Cardiac fibroblast (primary cell): Measurements from ENCODE around the gene OR5D13.

Experiments used
- DNase-seq, 2 donors: peaks; one replicate each; pipeline versions ENCODE4 v3.0.0 to v3.0.0-alpha.2; 2010; ENCODE audit warnings: low read depth in 2 of 2
- H3K4me3 ChIP-seq, 2 donors: replicated peaks in 1 of 2; 1 replicate in 1 of 2; 2 replicates in 1 of 2; pipeline ENCODE4 v1.5.1; 2011; ENCODE audit warnings: low read depth in 2 of 2, low read length in 2 of 2, mild to moderate bottlenecking in 2 of 2, moderate library complexity in 1 of 2
- TF ChIP-seq, protein P1 (sequence below): IDR thresholded peaks from one replicate; pipeline ENCODE4 v1.5.1; 2011; ENCODE audit warnings: low read depth, mild to moderate bottlenecking, low read length, inconsistent platforms

OR5D13 gene, protein sequence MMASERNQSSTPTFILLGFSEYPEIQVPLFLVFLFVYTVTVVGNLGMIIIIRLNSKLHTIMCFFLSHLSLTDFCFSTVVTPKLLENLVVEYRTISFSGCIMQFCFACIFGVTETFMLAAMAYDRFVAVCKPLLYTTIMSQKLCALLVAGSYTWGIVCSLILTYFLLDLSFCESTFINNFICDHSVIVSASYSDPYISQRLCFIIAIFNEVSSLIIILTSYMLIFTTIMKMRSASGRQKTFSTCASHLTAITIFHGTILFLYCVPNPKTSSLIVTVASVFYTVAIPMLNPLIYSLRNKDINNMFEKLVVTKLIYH

GRCh38 chr11:55773138-55773537, at the start of gene OR5D13:
TSS of gene OR5D13 (plus strand) at chr11:55773438. CDS start at chr11:55773438, 0 bp downstream.
- no peak within 1 kb of the TSS for H3K4me3 ChIP-seq
- TF ChIP-seq, protein P1, sequence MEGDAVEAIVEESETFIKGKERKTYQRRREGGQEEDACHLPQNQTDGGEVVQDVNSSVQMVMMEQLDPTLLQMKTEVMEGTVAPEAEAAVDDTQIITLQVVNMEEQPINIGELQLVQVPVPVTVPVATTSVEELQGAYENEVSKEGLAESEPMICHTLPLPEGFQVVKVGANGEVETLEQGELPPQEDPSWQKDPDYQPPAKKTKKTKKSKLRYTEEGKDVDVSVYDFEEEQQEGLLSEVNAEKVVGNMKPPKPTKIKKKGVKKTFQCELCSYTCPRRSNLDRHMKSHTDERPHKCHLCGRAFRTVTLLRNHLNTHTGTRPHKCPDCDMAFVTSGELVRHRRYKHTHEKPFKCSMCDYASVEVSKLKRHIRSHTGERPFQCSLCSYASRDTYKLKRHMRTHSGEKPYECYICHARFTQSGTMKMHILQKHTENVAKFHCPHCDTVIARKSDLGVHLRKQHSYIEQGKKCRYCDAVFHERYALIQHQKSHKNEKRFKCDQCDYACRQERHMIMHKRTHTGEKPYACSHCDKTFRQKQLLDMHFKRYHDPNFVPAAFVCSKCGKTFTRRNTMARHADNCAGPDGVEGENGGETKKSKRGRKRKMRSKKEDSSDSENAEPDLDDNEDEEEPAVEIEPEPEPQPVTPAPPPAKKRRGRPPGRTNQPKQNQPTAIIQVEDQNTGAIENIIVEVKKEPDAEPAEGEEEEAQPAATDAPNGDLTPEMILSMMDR, result no peak
- no peak for DNase-seq

DNA sequence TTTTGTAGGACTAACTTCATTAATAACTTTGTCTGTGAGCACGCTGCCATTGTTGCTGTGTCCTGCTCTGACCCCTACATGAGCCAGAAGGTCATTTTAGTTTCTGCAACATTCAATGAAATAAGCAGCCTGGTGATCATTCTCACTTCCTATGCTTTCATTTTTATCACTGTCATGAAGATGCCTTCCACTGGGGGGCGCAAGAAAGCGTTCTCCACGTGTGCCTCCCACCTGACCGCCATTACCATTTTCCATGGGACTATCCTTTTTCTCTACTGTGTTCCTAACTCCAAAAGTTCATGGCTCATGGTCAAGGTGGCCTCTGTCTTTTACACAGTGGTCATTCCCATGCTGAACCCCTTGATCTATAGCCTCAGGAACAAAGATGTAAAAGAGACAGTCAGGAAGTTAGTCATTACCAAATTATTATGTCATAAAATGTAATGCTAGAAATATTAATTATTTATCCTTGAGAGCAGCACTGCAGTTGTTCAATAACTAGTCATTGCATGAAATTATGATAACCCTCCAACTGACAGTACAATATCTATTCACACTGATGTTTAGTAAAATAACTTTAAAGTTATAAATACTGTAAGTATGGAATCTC, 46.4 kb upstream of the OR5D13 start:
- no peak for DNase-seq
- no peak overlapping the region for H3K4me3 ChIP-seq
- TF ChIP-seq, protein P1, result no peak

- TF ChIP-seq, protein P1, result no peak
- no peak overlapping the region for H3K4me3 ChIP-seq
- DNase-seq, result no peak
These were observed 40.3 kb upstream of the OR5D13 start for GRCh38 chr11:55732936-55733335.

GRCh38 chr11:55791606-55792005, 18.4 kb downstream of the OR5D13 start:
- DNase-seq, result no peak
- TF ChIP-seq, protein P1, result no peak
- H3K4me3 ChIP-seq, result no peak overlapping the region

DNA sequence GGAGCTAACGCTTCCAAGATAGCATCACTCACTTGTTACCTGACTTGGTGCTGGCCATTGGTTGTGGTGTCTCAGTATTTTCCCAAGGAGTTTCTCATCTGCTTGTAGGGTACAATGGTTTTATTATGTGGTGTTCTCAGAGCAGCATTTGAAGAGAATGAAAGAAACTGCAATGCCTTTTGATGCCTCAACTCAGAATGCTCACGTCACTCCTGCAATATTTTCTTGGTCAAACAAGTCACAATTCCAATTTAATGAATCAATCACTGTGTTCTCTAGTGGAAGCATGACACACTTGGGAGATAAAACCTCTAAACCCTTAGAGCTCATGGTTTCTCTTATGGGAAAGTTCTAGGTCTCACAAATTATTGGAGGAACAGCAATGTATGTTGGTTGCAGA, 20.1 kb downstream of the OR5D13 start:
- no peak overlapping the region for H3K4me3 ChIP-seq
- DNase-seq, result no peak
- TF ChIP-seq, protein P1, result no peak

DNA sequence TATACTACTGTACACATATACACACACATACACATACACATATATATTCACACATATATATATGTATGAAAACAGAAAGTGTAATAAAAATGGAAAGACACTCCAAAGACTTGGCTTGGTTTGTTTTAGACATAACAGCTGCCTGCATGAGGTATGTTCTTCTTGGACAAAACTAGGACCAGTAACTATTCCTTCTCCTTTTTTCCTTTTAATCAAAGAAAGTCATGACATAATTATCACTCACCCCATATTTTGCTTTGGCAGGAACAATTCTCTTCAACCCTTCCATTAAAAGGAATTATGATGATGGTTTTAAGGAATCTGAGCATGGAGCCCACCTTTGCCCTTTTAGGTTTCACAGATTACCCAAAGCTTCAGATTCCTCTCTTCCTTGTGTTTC, 22.0 kb downstream of the OR5D13 start, which contains the start of gene OR5D14:
Gene OR5D14, plus strand, starts transcription at position 301 of the 400 bp plus-strand sequence. Its CDS starts 0 bp downstream, at position 301.
- DNase-seq, result no peak
- TF ChIP-seq, protein P1, result no peak
- no peak within 1 kb of the TSS for H3K4me3 ChIP-seq
